ENCODE results near the gene USPL1.

Gene USPL1

DNA sequence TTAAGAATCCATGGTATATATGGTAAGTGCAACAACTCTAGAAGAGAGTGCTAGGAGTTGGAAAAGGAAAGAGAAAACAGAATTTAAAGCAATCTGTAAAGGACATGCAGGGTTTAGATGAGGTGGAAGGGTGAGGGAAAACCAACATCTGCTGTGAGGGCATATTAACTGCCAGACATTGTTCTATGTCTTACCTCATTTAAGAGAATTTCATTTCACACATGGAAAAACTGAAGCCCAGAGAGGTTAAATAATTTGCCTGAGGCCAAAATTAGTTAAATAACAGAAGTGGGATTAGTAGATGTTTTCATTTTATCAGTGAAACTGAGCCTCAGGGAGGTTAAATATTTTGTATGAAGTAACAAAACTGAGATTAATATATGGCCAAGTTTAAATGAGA, 7.4 kb upstream of the USPL1 start:
- peaks cover 0 to 10% (median 6%) of the 10 kb centered on the region in 4 experiments for H3K4me1 ChIP-seq (ENCODE audit: control extremely low read depth in 1 of 4, control insufficient read depth in 4 of 4, insufficient read depth in 4 of 4, low read length in 3 of 4)
- H3K27me3 ChIP-seq (replicated peaks in 2 of 5; ENCODE audit: control insufficient read depth in 4 of 5, insufficient read depth in 5 of 5, low read length in 4 of 5), result no peaks in the 10 kb centered on the region
- ChIA-PET POLR2A (no interaction called here), CTCF (no interaction called here)
- H3K36me3 ChIP-seq (ENCODE audit: control insufficient read depth in 4 of 4, insufficient read depth in 4 of 4, low read length in 3 of 4), result no peaks in the 10 kb centered on the region
- DNase-seq, result no peak
- H3K9me3 ChIP-seq (ENCODE audit: control extremely low read depth in 1 of 5, control insufficient read depth in 4 of 5, insufficient read depth in 2 of 5, low read depth in 1 of 5, low read length in 4 of 5), result no peaks in the 10 kb centered on the region
- H3K4me3 ChIP-seq (ENCODE audit: control insufficient read depth in 1 of 7, extremely low read depth in 1 of 7, insufficient read depth in 4 of 7, low read depth in 2 of 7, low read length in 6 of 7), result no peak overlapping the region
- H3K27ac ChIP-seq (ENCODE audit: insufficient read depth in 1 of 2, low read depth in 1 of 2, low read length in 2 of 2, poor library complexity in 1 of 2, severe bottlenecking in 2 of 2), result no peak overlapping the region

GRCh38 chr13:30615481-30615865, 2.2 kb upstream of the USPL1 start:
- ChIA-PET POLR2A (interaction anchor here (0.7 kb wide), 1 partner anchor 30 kb away, joined by 3 read pairs; no protein-coding TSS in a partner anchor), CTCF (interaction anchor here (0.7 to 1.5 kb wide), 4 partner anchors 10 to 188 kb away, joined by 3 to 4 read pairs (median 4); no protein-coding TSS in a partner anchor)
- H3K27me3 ChIP-seq (replicated peaks in 2 of 5; ENCODE audit: control insufficient read depth in 4 of 5, insufficient read depth in 5 of 5, low read length in 4 of 5), result no peaks in the 10 kb centered on the region
- H3K36me3 ChIP-seq (ENCODE audit: control insufficient read depth in 4 of 4, insufficient read depth in 4 of 4, low read length in 3 of 4), result no peaks in the 10 kb centered on the region
- peaks cover 16 to 47% (median 29%) of the 10 kb centered on the region in 4 experiments for H3K4me1 ChIP-seq (ENCODE audit: control extremely low read depth in 1 of 4, control insufficient read depth in 4 of 4, insufficient read depth in 4 of 4, low read length in 3 of 4)
- peak overlapping the region; percentile 96 to 98 for H3K27ac ChIP-seq (ENCODE audit: insufficient read depth in 1 of 2, low read depth in 1 of 2, low read length in 2 of 2, poor library complexity in 1 of 2, severe bottlenecking in 2 of 2)
- no CpG with 5 or more reads among the region's 4 CpGs for WGBS (ENCODE audit: insufficient coverage)
- peak in 2 of 3 donors; percentile 14 to 20 for DNase-seq
- no peaks in the 10 kb centered on the region for H3K9me3 ChIP-seq (ENCODE audit: control extremely low read depth in 1 of 5, control insufficient read depth in 4 of 5, insufficient read depth in 2 of 5, low read depth in 1 of 5, low read length in 4 of 5)
- peak overlapping the region in 6 of 7 experiments; percentile 77 to 100 (median 94) for H3K4me3 ChIP-seq (ENCODE audit: control insufficient read depth in 1 of 7, extremely low read depth in 1 of 7, insufficient read depth in 4 of 7, low read depth in 2 of 7, low read length in 6 of 7)

- 0% methylated on average over 2 of the region's 7 CpGs for WGBS (ENCODE audit: insufficient coverage)
- H3K27me3 ChIP-seq (replicated peaks in 2 of 5; ENCODE audit: control insufficient read depth in 4 of 5, insufficient read depth in 5 of 5, low read length in 4 of 5), result no peaks in the 10 kb centered on the region
- peaks cover 0 to under 1% (median 0%) of the 10 kb centered on the region in 4 experiments for H3K36me3 ChIP-seq (ENCODE audit: control insufficient read depth in 4 of 4, insufficient read depth in 4 of 4, low read length in 3 of 4)
- H3K4me3 ChIP-seq (ENCODE audit: control insufficient read depth in 1 of 7, extremely low read depth in 1 of 7, insufficient read depth in 4 of 7, low read depth in 2 of 7, low read length in 6 of 7), result peak overlapping the region in 6 of 7 experiments; percentile 77 to 100 (median 94)
- DNase-seq, result peak; percentile 34 to 65 (median 61)
- ChIA-PET CTCF (interaction anchor here (0.5 to 1.5 kb wide), 7 partner anchors 10 to 1032 kb away, joined by 3 to 4 read pairs (median 3); no protein-coding TSS in a partner anchor), POLR2A (interaction anchor here (0.7 kb wide), 1 partner anchor 30 kb away, joined by 3 read pairs; no protein-coding TSS in a partner anchor)
- no peaks in the 10 kb centered on the region for H3K9me3 ChIP-seq (ENCODE audit: control extremely low read depth in 1 of 5, control insufficient read depth in 4 of 5, insufficient read depth in 2 of 5, low read depth in 1 of 5, low read length in 4 of 5)
- peak overlapping the region; percentile 96 to 98 for H3K27ac ChIP-seq (ENCODE audit: insufficient read depth in 1 of 2, low read depth in 1 of 2, low read length in 2 of 2, poor library complexity in 1 of 2, severe bottlenecking in 2 of 2)
- peaks cover 16 to 47% (median 30%) of the 10 kb centered on the region in 4 experiments for H3K4me1 ChIP-seq (ENCODE audit: control extremely low read depth in 1 of 4, control insufficient read depth in 4 of 4, insufficient read depth in 4 of 4, low read length in 3 of 4)
These were observed 1.7 kb upstream of the USPL1 start for GRCh38 chr13:30615866-30616541.

- H3K4me1 ChIP-seq (ENCODE audit: control extremely low read depth in 1 of 4, control insufficient read depth in 4 of 4, insufficient read depth in 4 of 4, low read length in 3 of 4), result peaks cover 16 to 47% (median 30%) of the 10 kb centered on the region in 4 experiments
- no peaks in the 10 kb centered on the region for H3K27me3 ChIP-seq (replicated peaks in 2 of 5; ENCODE audit: control insufficient read depth in 4 of 5, insufficient read depth in 5 of 5, low read length in 4 of 5)
- peaks cover 0 to 3% (median 0%) of the 10 kb centered on the region in 4 experiments for H3K36me3 ChIP-seq (ENCODE audit: control insufficient read depth in 4 of 4, insufficient read depth in 4 of 4, low read length in 3 of 4)
- peak; percentile 84 to 94 (median 92) for DNase-seq
- peak overlapping the region; percentile 96 to 98 for H3K27ac ChIP-seq (ENCODE audit: insufficient read depth in 1 of 2, low read depth in 1 of 2, low read length in 2 of 2, poor library complexity in 1 of 2, severe bottlenecking in 2 of 2)
- ChIA-PET POLR2A (interaction anchor here (1.2 to 1.9 kb wide), 4 partner anchors 31 to 195 kb away, joined by 4 to 5 read pairs (median 4); partner anchors contain the start of gene UBE2L5), CTCF (interaction anchor here (0.7 to 2.0 kb wide), 4 partner anchors 10 to 527 kb away, joined by 3 to 8 read pairs (median 3); no protein-coding TSS in a partner anchor)
- no peaks in the 10 kb centered on the region for H3K9me3 ChIP-seq (ENCODE audit: control extremely low read depth in 1 of 5, control insufficient read depth in 4 of 5, insufficient read depth in 2 of 5, low read depth in 1 of 5, low read length in 4 of 5)
- H3K4me3 ChIP-seq (ENCODE audit: control insufficient read depth in 1 of 7, extremely low read depth in 1 of 7, insufficient read depth in 4 of 7, low read depth in 2 of 7, low read length in 6 of 7), result peak overlapping the region; percentile 77 to 100 (median 92)
- 0% methylated on average over 12 of the region's 12 CpGs for WGBS (ENCODE audit: insufficient coverage)
These were observed 799 bp upstream of the USPL1 start for GRCh38 chr13:30616927-30617314.

DNA sequence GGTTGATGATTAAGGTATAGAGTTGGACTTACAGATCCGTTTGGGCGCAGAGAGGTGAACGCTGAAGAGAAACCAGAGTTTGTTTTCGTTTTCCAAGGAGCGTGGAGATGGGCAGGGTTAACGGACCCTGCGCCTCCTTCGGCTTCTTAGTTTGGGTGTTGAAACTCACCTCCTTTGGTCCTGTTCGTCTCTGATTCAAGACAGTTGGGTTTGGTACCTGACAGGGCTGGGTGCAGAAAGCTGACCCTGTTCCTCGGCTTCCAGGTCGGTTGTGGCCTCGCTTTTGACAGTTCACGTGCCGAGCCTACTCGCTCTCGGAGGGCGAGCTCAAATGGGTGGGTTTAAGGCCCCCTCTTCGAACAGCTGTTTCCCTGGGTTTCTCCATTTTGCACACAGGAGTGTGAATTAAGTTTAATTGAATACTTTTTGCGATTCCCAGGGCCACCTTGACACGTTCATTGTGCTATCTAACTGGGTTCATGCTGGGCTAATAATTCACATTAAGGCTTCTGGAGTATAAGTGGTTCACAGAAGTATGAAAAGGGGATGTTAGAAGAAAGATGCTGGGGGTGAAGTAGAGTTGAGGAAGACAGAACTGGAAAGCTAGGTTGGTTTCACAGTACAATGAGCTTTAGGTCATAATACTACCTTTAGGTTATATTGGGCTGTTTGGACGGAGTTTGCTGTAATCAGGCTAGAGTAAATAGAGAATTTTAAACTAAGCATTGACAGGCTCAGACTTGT, 638 bp downstream of the USPL1 start:
- peak; percentile 24 to 78 (median 63) for DNase-seq
- CTCF ChIA-PET, result interaction anchor here (1.2 to 2.0 kb wide), 6 partner anchors 9 to 57 kb away, joined by 3 to 8 read pairs (median 4); no protein-coding TSS in a partner anchor
- WGBS (ENCODE audit: insufficient coverage), result 2% methylated on average over 9 of the region's 21 CpGs

GRCh38 chr13:30618930-30619279, 1.2 kb downstream of the USPL1 start:
- ChIA-PET CTCF (interaction anchor here (1.2 to 2.0 kb wide), 6 partner anchors 8 to 56 kb away, joined by 3 to 8 read pairs (median 4); no protein-coding TSS in a partner anchor), POLR2A (interaction anchor here (0.9 to 1.8 kb wide), 3 partner anchors 8 to 40 kb away, joined by 4 to 5 read pairs (median 4); no protein-coding TSS in a partner anchor)
- Histone ChIP-seq H3K9me3 (ENCODE audit: control extremely low read depth in 1 of 5, control insufficient read depth in 4 of 5, insufficient read depth in 2 of 5, low read depth in 1 of 5, low read length in 4 of 5) (no peaks in the 10 kb centered on the region), H3K27ac (ENCODE audit: insufficient read depth in 1 of 2, low read depth in 1 of 2, low read length in 2 of 2, poor library complexity in 1 of 2, severe bottlenecking in 2 of 2) (peak overlapping the region in 1 of 2 experiments; percentile 88), H3K27me3 (replicated peaks in 2 of 5; ENCODE audit: control insufficient read depth in 4 of 5, insufficient read depth in 5 of 5, low read length in 4 of 5) (no peaks in the 10 kb centered on the region), H3K36me3 (ENCODE audit: control insufficient read depth in 4 of 4, insufficient read depth in 4 of 4, low read length in 3 of 4) (peaks cover 0 to 22% (median 12%) of the 10 kb centered on the region in 4 experiments), H3K4me1 (ENCODE audit: control extremely low read depth in 1 of 4, control insufficient read depth in 4 of 4, insufficient read depth in 4 of 4, low read length in 3 of 4) (peaks cover 16 to 45% (median 27%) of the 10 kb centered on the region in 4 experiments), H3K4me3 (ENCODE audit: control insufficient read depth in 1 of 7, extremely low read depth in 1 of 7, insufficient read depth in 4 of 7, low read depth in 2 of 7, low read length in 6 of 7) (peak overlapping the region in 6 of 7 experiments; percentile 94 to 100 (median 98))
- DNase-seq, result no peak
- WGBS (ENCODE audit: insufficient coverage), result 25% methylated on average over 3 of the region's 3 CpGs

More for the DNA sequence above, 638 bp downstream of the USPL1 start:
- POLR2A ChIA-PET, result interaction anchor here (0.9 to 1.9 kb wide), 5 partner anchors 9 to 247 kb away, joined by 4 to 5 read pairs (median 4); no protein-coding TSS in a partner anchor
- peak overlapping the region; percentile 67 to 100 (median 97) for H3K4me3 ChIP-seq (ENCODE audit: control insufficient read depth in 1 of 7, extremely low read depth in 1 of 7, insufficient read depth in 4 of 7, low read depth in 2 of 7, low read length in 6 of 7)
- no peaks in the 10 kb centered on the region for H3K9me3 ChIP-seq (ENCODE audit: control extremely low read depth in 1 of 5, control insufficient read depth in 4 of 5, insufficient read depth in 2 of 5, low read depth in 1 of 5, low read length in 4 of 5)
- H3K27ac ChIP-seq (ENCODE audit: insufficient read depth in 1 of 2, low read depth in 1 of 2, low read length in 2 of 2, poor library complexity in 1 of 2, severe bottlenecking in 2 of 2), result peak overlapping the region; percentile 72 to 88
- no peaks in the 10 kb centered on the region for H3K27me3 ChIP-seq (replicated peaks in 2 of 5; ENCODE audit: control insufficient read depth in 4 of 5, insufficient read depth in 5 of 5, low read length in 4 of 5)
- H3K36me3 ChIP-seq (ENCODE audit: control insufficient read depth in 4 of 4, insufficient read depth in 4 of 4, low read length in 3 of 4), result peaks cover 0 to 17% (median 8%) of the 10 kb centered on the region in 4 experiments
- peaks cover 16 to 45% (median 27%) of the 10 kb centered on the region in 4 experiments for H3K4me1 ChIP-seq (ENCODE audit: control extremely low read depth in 1 of 4, control insufficient read depth in 4 of 4, insufficient read depth in 4 of 4, low read length in 3 of 4)
